Spinal cord (tissue), 10 donors: ENCODE data around the gene ANKS1B. TPM values are rescaled to one million over a fixed set of nuclear protein-coding genes. Genes with fewer than 3 reads are reported as not detected.
A peak's percentile ranks its signal among the peaks of the same experiment; 100 is the strongest.

Experiments used
- DNase-seq, 6 donors: peaks; one replicate each; pipeline versions ENCODE4 v3.0.0 to v3.0.0-alpha.2; 2013 to 2015; ENCODE audit warnings: low spot score in 6 of 6, low read depth in 4 of 6
- H3K27ac ChIP-seq: one replicate; pipeline ENCODE4 v1.5.1; 2013; ENCODE audit warnings: low read depth, low read length, control low read depth
- H3K27me3 ChIP-seq: one replicate; pipeline ENCODE4 v1.6.1; 2013; ENCODE audit warnings: low read length; ENCODE audit not compliant: control insufficient read depth, insufficient read depth
- H3K36me3 ChIP-seq: one replicate; pipeline ENCODE4 v1.6.1; 2013; ENCODE audit warnings: low read length; ENCODE audit not compliant: control insufficient read depth, insufficient read depth
- H3K4me1 ChIP-seq: one replicate; pipeline ENCODE4 v1.6.1; 2013; ENCODE audit warnings: low read length; ENCODE audit not compliant: control insufficient read depth, insufficient read depth
- H3K4me3 ChIP-seq: one replicate; pipeline ENCODE4 v1.5.1; 2013; ENCODE audit warnings: low read depth, low read length, control low read depth
- H3K9me3 ChIP-seq: one replicate; pipeline ENCODE4 v1.6.1; 2013; ENCODE audit warnings: low read length; ENCODE audit not compliant: control insufficient read depth, insufficient read depth
- WGBS: methylation state at CpG from one replicate; pipeline ENCODE4 v1.1.5; 2013; ENCODE audit warnings: missing lambda C conversion rate; ENCODE audit not compliant: insufficient coverage; 5-methylcytosine and 5-hydroxymethylcytosine counted together
- polyA plus RNA-seq, 2 donors: library from polyadenylated mRNA; unstranded; fragments of 120-200 nt; gene quantifications; one replicate each; pipeline ENCODE4 v1.2.1, GENCODE V29; 2013; ENCODE audit not compliant: insufficient read length in 2 of 2
- total RNA-seq, 2 donors: library from RNA; depleted of rRNA in 1 of 2; stranded (reverse); fragments of 120-200 nt in 1 of 2; fragments of >200 nt in 1 of 2; gene quantifications; one replicate each; pipeline versions ENCODE4 v1.2.3 to v1.2.4, GENCODE V29; 2013 to 2014
- donor health status: healthy.

ANKS1B gene
- total and polyA plus RNA-seq, 4 donors, result 89.5 to 131 (median 108) TPM

DNA sequence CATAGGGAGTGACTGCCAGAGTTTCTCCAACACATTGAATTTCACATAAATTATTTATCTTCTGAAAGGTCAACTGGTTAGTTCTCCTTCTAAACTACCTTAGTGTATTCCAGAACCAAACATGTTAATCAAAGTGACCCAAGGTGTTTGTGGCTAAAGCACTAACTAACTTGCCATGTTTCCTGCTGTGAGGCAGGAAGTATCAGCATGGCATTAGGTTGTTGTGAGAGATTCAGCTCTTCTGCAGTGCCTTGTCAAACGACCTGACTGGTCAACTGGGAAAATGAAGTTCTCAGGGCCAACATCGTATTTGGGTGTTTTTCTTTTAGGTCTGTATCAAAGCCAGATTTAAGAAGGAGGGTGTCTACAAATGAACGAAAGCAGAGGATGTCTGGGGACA is 891.6 kb downstream of the ANKS1B start:
- DNase-seq, result no peak
- no peak overlapping the region for H3K4me3 ChIP-seq
- H3K27ac ChIP-seq, result no peak overlapping the region
- WGBS, result 48% methylated on average over 3 of the region's 3 CpGs
- no peaks in the 10 kb centered on the region for H3K4me1 ChIP-seq
- no peaks in the 10 kb centered on the region for H3K27me3 ChIP-seq
- no peaks in the 10 kb centered on the region for H3K9me3 ChIP-seq
- H3K36me3 ChIP-seq, result no peaks in the 10 kb centered on the region

DNA sequence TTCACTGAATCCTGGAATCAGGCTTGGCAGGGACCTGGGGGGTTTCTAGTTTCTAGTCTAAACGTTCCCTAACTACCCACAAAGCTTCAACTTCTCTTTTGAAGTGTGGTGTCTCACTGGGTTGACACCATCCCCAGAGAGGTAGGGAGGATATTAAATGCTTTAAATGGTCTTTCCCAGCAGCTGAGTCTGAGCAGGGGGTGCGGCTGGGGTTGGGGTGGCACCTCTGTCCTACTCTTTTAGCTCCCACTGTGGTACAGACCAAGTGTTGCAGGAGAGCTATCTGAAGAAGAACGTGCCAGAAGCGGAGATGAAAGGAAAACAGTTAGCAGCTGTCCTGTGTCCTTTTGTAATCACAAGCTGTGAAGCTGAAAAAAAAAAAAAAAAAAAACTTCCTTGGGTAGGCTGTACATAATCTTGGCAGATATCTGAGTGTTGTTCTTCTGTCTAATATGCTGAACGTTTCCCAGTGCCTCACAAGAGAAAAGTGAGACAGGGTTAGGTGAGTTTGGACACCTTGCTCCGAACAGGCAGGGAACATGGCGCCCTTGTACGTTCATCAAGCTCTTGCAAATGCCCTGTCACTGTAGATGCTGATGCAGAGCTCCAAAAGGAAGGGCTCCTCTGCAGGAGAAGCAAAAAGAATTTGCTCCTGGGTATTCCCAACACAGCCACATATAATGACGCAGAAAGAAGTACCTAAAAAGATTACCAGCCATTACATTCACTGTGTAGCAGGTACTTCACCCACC is 892.5 kb downstream of the ANKS1B start:
- Histone ChIP-seq H3K4me1 (no peaks in the 10 kb centered on the region), H3K36me3 (no peaks in the 10 kb centered on the region), H3K27me3 (no peaks in the 10 kb centered on the region), H3K9me3 (no peaks in the 10 kb centered on the region), H3K4me3 (no peak overlapping the region), H3K27ac (no peak overlapping the region)
- DNase-seq, result no peak
- WGBS, result 81% methylated on average over 7 of the region's 9 CpGs

DNA sequence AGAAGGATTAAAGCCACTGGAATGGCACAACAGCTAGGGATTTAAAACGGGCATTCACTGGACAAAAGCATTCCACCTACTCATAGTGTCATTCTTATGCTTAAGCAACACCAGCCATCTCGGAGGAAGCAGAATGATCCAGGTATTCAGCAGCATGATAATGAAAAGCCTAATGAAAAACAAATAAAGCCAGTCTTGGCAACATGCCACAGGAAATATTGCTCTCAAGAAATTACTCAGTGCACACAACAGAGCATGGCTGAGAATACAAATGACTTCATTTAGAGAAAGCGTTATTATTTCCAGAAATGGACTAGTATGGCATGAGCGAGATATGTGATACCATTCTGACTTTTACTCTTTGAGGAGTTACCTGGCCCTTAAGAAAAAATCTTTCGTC is 897.5 kb downstream of the ANKS1B start:
- H3K27ac ChIP-seq, result no peak overlapping the region
- no peaks in the 10 kb centered on the region for H3K4me1 ChIP-seq
- WGBS, result 20% methylated on average over 2 of the region's 5 CpGs
- no peaks in the 10 kb centered on the region for H3K9me3 ChIP-seq
- H3K27me3 ChIP-seq, result no peaks in the 10 kb centered on the region
- peak; percentile 36 to 98 (median 66) for DNase-seq
- no peak overlapping the region for H3K4me3 ChIP-seq
- peaks cover 5% of the 10 kb centered on the region for H3K36me3 ChIP-seq

DNA sequence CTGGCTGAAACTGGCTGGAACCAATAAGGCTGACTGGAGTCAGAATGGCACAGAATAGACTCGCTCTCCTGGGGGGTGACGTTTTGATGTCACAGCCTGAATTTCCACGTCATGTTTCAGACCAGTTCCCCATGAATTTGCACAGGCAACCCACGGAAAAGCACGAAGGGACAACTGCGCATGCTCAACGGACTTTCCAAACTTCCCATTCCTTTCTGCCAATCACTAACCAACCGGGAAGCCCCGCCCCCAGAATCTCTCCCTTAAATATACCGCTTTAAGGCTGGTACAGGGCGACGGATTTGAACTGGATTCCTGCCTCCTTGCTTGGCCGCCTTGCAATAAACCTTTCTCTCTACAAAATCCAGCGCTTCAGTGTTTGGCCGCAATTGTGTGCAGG is 904.9 kb downstream of the ANKS1B start:
- DNase-seq, result no peak
- Histone ChIP-seq H3K9me3 (no peaks in the 10 kb centered on the region), H3K4me3 (no peak overlapping the region), H3K36me3 (peaks cover 5% of the 10 kb centered on the region), H3K4me1 (no peaks in the 10 kb centered on the region), H3K27ac (no peak overlapping the region), H3K27me3 (no peaks in the 10 kb centered on the region)
- WGBS, result 78% methylated on average over 13 of the region's 15 CpGs

DNA sequence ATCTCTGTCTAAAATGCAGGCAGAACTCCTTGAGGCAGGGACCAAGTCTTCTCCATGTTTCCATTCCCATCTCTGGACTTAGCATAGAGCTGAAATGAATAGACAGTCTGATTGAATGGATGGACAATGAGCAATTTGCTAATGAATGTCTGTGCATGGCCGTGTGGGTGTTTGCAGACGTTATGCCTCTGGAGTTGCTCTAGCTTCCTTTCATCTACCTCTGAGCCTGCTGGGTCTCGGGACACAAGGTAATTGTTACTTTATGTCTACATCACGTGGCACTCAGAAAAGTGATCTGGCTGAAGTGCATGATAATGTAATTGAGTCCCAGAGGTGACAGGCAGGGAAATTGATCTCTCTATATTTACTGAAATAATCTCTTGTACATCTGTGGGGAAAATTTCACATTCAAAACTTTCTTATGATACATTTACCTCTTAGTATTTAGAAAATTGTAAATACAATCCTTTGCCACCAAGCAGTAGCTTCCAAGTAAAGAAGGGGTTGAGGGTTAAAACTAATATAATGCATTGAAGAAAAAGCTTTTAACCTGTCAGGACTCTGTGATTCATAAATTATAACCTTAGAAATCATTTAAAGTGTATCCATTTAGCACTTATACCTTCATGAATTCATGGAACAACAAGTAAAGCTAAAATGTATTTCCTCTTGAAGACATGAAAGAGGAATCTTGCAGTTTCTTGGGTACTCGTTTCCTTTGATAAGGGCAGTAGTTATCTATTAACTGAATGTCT is 915.6 kb downstream of the ANKS1B start:
- H3K9me3 ChIP-seq, result no peaks in the 10 kb centered on the region
- no peaks in the 10 kb centered on the region for H3K4me1 ChIP-seq
- H3K27me3 ChIP-seq, result no peaks in the 10 kb centered on the region
- WGBS, result 18% methylated on average over 2 of the region's 5 CpGs
- H3K27ac ChIP-seq, result no peak overlapping the region
- DNase-seq, result no peak
- no peak overlapping the region for H3K4me3 ChIP-seq
- H3K36me3 ChIP-seq, result peaks cover 3% of the 10 kb centered on the region

DNA sequence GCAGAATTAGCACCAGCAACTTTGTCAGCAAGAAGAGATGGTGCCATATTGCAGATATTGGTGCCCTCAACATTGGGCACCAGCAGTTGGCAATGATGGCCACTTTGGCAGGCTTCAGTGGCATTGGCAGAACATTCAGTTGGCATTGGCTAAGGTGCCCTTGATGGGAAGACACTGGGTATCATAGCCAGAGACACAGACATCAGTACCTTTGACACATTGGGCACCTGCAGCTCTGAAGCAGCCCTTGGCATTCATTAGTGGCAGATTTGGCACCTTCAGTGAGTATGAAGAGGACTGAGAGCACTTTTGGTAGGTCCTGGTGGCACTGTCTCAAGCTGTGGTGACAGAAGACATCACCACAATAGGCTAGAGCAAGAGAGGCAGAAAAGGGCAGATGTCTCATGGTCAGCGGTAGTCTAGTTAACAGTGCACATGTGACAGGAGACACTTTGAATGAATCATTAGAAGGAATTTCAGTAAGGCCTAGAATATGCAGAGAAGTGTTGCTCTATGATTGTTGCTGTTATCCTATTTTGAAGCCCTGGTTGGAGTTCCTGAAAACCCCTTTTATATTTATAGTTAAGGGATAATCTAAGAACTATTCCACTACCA is 917.5 kb downstream of the ANKS1B start:
- Histone ChIP-seq H3K27ac (no peak overlapping the region), H3K36me3 (peaks cover 3% of the 10 kb centered on the region), H3K9me3 (no peaks in the 10 kb centered on the region), H3K4me1 (no peaks in the 10 kb centered on the region), H3K27me3 (no peaks in the 10 kb centered on the region), H3K4me3 (no peak overlapping the region)
- WGBS, result 86% methylated on average over 1 of the region's 1 CpG
- peak in 1 of 6 donors; percentile 35 for DNase-seq

DNA sequence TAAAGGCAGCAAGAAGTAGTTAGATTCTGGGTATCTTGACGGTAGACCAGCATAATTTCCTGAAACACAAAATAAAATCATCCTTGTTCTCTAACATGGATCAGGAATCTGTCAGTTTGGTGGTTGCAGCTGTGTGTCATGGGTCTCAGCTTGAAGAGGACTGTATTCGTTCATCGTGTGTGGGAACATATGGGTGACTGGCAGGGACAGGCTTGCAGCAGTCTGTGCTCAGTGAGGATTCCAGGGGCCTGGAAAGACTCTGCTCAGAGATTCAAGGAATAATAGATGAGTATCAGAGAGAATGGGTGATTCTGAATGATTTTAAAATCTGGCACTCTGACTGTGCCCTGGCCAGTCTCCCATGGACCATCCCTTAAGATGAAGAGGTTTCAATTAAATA is 918.0 kb downstream of the ANKS1B start:
- no peak overlapping the region for H3K27ac ChIP-seq
- DNase-seq, result peak in 1 of 6 donors; percentile 59
- H3K4me3 ChIP-seq, result no peak overlapping the region
- no peaks in the 10 kb centered on the region for H3K27me3 ChIP-seq
- H3K9me3 ChIP-seq, result no peaks in the 10 kb centered on the region
- peaks cover 3% of the 10 kb centered on the region for H3K36me3 ChIP-seq
- no peaks in the 10 kb centered on the region for H3K4me1 ChIP-seq
- WGBS, result 60% methylated on average over 2 of the region's 3 CpGs

DNA sequence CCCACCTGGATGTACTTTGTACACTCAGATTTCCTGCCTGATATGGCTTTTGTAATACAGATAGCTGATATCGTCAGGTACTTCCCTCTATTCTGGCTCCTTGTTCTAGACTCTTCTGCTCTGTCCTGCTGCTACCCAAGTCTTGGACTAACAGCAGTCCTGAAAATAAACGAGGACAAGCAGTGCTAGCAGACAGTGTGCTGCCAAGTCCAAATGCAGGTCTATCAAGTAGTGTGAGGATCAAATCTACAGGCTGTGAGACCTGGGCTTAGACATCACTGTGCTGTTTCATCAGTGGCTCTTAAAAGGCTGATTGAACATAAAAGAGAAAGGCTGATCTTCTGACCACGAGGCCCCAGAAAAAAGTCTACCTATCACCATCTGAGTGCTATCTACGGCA is 921.6 kb downstream of the ANKS1B start:
- DNase-seq, result no peak

DNA sequence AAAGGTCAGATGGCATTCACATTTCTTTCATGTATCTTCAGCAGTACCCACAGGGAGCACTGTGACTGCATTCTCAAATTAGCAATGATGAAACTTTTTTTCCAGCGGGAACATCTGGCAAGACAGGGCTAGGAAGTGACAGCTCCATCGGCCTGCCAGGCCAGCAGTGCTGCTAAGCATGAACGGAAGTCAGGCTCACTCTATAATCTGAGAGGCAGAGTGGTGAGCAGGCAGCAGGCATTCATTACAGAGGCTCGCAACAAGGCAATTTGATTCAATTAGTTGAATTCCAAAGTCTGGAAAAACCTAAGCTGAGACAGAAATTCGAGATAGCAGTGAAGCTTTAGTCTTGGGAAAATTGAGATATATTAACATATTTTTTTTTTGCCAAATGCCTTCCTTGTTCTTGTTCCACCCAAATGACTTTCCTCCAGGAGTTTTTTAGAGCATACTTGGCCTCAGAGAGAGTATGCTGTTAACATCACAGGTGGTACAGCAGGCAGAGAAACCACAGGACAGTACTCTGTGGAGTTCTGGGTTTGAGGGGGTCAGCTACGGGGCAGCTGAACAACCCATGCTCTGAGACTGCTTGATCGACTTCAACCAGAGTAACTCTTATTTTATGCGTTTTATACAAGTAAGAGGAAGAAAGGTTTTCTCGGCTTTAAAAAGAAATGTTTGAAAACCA is 924.8 kb downstream of the ANKS1B start:
- WGBS, result 41% methylated on average over 3 of the region's 9 CpGs
- Histone ChIP-seq H3K4me1 (no peaks in the 10 kb centered on the region), H3K36me3 (no peaks in the 10 kb centered on the region), H3K27ac (peak overlapping the region; percentile 26), H3K9me3 (no peaks in the 10 kb centered on the region), H3K27me3 (no peaks in the 10 kb centered on the region), H3K4me3 (no peak overlapping the region)
- DNase-seq, result peak in 2 of 6 donors; percentile 58 to 84

More for the DNA sequence above, 921.6 kb downstream of the ANKS1B start:
- Histone ChIP-seq H3K27ac (no peak overlapping the region), H3K36me3 (no peaks in the 10 kb centered on the region), H3K4me3 (no peak overlapping the region), H3K27me3 (no peaks in the 10 kb centered on the region), H3K4me1 (no peaks in the 10 kb centered on the region), H3K9me3 (no peaks in the 10 kb centered on the region)
- 67% methylated on average over 1 of the region's 4 CpGs for WGBS
